HEK293T (cell line): ENCODE data around the gene C3orf70.

Experiments used
- CTBP1 ChIP-seq: fragments of 450-650 bp; IDR thresholded peaks from 2 replicates; pipeline ENCODE4 v1.6.1; 2016; ENCODE audit warnings: borderline replicate concordance
- ELF4 ChIP-seq: fragments of 450-650 bp; IDR thresholded peaks from 2 replicates; pipeline ENCODE4 v1.6.1; 2017; ENCODE audit warnings: antibody characterized with exemption
- TARDBP ChIP-seq: fragments of 450-650 bp; IDR thresholded peaks from 2 replicates; pipeline ENCODE4 v1.6.1; 2016

DNA sequence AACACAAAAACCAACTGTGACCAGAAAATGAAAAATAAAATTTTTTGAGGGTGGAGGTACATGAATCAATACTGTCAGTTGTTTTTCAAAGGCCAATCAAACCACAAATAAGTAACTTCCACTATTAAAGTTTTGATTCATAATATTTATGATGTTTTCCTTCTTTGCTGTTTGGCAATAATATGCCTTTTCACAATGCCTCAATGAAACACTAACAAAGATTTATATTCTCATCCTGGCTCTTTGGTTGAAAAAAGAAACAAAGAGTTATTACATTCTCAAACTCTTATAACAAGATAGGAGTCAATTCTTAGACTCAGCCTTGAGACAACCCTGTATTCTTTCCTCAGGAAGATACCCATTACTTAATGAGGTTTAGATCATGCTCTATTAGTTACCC lies 63.1 kb downstream of the C3orf70 start:
- TF ChIP-seq TARDBP (no peak), CTBP1 (no peak), ELF4 (no peak)
